ENCODE measurements around the gene DCK.

DNA sequence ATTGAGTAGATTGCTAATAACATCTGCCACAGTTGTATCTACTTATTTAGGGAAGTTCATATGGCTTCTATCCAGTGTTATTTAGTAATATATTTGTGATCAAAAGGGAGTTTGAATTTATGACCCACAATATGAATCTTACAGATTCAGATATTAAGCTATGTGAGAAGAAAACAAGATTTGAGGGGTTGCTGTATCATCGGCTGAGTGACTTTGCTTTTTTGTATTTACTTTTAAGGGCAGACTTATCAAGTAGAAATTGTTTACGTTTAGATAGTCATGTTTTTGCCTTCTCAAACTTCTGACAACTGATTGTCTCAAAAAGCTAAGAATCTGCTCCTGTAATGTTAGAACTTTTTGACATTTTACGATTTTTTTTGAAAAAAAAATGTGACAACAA is 17.2 kb upstream of the DCK start:
- TF ChIP-seq, protein P1, sequence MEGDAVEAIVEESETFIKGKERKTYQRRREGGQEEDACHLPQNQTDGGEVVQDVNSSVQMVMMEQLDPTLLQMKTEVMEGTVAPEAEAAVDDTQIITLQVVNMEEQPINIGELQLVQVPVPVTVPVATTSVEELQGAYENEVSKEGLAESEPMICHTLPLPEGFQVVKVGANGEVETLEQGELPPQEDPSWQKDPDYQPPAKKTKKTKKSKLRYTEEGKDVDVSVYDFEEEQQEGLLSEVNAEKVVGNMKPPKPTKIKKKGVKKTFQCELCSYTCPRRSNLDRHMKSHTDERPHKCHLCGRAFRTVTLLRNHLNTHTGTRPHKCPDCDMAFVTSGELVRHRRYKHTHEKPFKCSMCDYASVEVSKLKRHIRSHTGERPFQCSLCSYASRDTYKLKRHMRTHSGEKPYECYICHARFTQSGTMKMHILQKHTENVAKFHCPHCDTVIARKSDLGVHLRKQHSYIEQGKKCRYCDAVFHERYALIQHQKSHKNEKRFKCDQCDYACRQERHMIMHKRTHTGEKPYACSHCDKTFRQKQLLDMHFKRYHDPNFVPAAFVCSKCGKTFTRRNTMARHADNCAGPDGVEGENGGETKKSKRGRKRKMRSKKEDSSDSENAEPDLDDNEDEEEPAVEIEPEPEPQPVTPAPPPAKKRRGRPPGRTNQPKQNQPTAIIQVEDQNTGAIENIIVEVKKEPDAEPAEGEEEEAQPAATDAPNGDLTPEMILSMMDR (conservative IDR thresholded peaks at IDR 0.05; ENCODE audit: low read depth, low read length) = no peak
- TF ChIP-seq POLR2A (IDR thresholded peaks at IDR 0.05; ENCODE audit: low read depth, low read length) (no peak), RAD21 (IDR thresholded peaks at IDR 0.05; ENCODE audit: low read length) (no peak)
